GM12801 (cell line): Measurements from ENCODE around the gene ADCY9.

ENCODE experiments used
- TF ChIP-seq, protein P1 (sequence below): IDR thresholded peaks from one replicate; pipeline ENCODE4 v1.5.1; 2011; ENCODE audit warnings: control low read depth; ENCODE audit not compliant: insufficient read length; ENCODE audit errors: extremely low read depth

ADCY9 gene

DNA sequence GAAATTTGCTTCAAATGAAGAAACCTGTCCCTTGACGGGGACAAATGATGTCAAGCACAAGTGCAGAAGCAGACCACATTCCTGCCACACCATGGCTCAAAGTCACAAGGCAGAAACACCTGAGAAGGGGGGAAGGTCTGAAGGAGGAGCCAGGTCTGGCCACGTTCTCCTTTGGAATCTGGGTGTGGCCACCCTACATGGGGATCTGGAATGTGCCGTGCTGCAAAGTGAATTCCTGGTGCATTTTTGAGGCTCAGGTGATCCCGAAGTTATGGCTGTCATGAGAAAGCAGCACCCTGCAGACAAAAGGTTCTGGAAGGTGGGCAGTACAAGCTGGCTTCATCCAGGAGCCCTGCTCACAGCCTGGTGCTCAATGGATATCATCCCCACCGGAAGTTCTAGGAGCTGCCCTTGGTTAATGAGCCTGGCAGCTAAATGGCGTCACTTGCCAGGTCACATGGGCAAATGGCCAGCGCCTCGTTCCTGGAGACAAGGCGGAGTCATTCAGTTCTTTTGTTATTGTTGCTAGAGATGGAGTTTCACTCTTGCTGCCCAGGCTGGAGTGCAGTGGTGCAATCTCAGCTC is 20.1 kb upstream of the ADCY9 start:
- TF ChIP-seq, protein P1, sequence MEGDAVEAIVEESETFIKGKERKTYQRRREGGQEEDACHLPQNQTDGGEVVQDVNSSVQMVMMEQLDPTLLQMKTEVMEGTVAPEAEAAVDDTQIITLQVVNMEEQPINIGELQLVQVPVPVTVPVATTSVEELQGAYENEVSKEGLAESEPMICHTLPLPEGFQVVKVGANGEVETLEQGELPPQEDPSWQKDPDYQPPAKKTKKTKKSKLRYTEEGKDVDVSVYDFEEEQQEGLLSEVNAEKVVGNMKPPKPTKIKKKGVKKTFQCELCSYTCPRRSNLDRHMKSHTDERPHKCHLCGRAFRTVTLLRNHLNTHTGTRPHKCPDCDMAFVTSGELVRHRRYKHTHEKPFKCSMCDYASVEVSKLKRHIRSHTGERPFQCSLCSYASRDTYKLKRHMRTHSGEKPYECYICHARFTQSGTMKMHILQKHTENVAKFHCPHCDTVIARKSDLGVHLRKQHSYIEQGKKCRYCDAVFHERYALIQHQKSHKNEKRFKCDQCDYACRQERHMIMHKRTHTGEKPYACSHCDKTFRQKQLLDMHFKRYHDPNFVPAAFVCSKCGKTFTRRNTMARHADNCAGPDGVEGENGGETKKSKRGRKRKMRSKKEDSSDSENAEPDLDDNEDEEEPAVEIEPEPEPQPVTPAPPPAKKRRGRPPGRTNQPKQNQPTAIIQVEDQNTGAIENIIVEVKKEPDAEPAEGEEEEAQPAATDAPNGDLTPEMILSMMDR, result no peak

DNA sequence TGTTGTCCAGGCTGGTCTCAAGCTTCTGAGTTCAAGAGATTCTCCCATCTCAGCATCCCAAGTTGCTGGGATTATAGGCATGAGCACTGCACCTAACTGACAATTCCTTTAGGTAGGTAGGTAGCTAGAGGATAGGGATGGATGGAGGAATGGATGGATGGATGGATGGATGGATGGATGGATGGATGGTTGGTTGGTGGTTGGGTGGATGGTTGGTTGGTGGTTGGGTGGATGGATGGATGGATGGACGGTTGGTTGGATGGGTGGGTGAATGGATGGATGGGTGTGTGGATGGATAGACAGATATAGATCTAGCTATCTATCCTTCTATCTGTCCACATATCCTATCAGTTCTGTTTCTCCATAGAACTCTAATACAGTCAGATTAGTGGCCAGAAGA is 19.3 kb upstream of the ADCY9 start:
- TF ChIP-seq, protein P1, result no peak

DNA sequence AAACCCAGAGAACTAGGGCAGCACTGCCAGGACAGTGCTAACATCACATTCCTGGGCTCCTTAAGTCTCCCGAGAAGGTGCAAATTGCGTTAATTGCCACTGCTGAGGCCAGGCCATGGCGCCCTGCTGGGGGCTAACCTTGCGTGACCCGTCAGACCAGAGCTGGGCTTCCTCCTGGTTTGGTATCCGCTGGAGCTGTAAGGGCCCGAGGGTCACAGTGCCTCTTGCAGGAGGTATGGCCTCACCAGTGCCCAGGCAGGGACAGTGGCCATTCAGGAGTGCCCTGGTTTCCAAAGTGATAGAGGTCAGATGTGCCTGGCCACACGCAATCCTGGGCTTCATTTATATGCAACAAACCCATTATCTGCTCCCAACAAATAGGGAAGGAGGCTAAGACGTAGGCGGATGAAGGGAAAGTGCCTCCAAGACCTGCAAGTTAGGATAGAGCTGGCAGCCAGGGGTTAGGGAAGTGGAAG is 17.7 kb upstream of the ADCY9 start:
- TF ChIP-seq, protein P1, result no peak

DNA sequence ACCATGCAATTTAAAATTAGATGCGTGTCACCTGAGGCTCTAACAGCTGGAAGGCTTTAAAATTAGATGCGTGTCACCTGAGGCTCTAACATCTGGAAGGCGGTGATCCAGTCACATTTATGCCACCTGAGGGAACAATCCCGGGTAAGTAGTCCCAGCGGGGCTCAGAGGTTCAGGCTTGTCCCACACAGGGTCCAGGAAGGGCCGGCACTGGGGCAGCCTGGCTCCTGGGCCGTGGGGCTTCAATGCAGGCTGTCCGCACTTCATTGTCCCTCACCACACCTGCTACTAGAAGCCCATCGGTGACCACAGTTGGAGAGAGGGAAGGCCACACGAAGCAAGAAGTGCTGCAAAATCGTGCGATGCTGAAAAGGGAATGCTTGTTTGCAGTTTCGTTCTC is 15.4 kb upstream of the ADCY9 start:
- TF ChIP-seq, protein P1, result no peak

DNA sequence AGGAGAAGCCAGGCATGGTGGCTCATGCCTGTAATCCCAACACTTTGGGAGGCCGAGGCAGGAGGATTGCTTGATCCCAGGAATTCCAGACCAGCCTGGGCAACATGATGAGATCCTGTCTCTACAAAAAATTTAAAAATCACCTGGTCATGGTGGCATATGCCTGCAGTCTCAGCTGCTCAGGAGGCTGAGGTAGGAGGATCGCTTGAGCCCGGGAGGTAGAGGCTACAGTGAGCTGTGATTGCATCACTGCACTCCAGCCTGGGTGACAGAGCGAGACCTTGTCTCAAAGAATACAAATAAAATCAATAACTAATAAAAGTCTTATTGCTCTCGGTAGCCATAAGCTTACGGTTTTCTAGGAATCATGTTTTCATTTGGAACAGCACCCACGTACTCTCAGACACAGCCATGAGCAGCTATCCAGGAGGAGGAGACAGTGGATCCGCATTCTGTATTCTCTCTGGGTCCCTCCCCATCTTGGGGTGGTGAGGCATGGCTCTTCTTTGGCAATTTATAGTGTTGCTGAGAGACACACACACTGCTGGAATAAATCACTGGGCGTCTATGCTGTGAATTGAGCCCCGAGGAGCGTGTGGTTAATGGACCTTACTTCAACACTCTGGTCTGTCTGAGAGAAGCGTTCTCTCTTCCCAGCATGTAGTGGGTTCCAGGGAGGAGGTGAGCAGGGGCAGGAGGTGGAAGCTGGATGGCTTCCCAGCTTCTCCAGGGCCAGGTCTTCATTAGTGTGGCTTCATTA is 8.5 kb upstream of the ADCY9 start:
- TF ChIP-seq, protein P1, result no peak

DNA sequence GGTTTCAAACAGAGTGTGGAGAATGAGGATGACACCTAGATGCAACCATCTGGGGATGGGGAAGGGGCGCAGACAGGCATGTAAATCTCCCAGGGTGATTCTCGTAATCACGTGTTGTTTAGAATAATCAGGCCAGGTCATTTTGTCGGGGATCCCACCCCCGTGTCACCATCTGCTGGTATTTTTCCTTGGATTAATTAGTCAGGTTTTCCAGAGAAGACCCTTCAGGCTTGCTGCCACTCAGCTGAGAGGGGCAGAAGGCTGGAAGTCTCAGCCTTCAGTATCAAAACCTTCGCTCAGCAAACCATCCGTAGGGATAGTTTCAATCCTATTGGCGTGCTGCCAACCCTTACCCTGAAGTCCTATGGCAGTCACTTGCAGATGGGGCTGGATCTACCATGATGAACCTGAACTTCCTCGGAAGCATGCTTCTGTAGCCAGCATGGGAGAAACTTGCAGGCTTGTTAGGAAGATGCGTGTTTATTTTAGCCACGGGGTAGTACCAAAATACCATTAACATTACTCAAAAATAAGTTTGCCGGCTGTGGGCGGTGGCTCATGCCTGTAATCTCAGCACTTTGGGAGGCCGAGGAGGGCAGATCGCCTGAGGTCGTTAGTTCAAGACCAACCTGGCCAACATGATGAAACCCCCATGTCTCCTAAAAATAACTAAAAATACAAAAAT is 7.5 kb upstream of the ADCY9 start:
- TF ChIP-seq, protein P1, result no peak

DNA sequence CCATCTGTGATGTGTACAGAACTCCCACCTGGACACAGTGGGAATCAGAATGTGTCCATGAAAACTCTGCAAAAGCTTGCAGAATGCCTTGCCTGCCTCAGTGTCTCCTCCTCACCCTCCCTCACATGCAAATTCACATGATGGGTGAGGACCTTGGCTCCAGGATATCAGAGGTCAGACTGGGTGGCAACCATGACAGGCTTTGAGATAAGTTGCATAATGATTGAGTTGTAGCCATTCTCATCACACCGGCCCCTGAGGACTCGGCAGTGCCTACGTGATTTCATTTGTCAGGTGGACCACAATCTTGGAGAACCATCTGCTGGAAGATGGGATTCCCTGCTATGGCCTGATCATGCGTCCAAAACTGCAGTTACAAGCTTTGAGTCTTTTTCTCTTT is 3.9 kb upstream of the ADCY9 start:
- TF ChIP-seq, protein P1, result no peak
